Transverse colon (tissue), 4 donors: ENCODE results near the gene HADH.
"Not testable (repeated sequence)": the region's sequence is repeated elsewhere in the genome, so short reads cannot be mapped to it uniquely, and the experiment has no call there.

Experiments
- CTCF ChIP-seq, 5 experiments: fragments of 200-600 bp in 3 of 5; fragments of 450-650 bp in 2 of 5; sonication (generic) in 3 of 5; IDR thresholded peaks; 1 replicate in 2 of 5; 2 replicates in 3 of 5; pipeline ENCODE4 v1.5.1; 2016 to 2017; ENCODE audit warnings: antibody characterized with exemption in 5 of 5, inconsistent platforms in 3 of 5, mild to moderate bottlenecking in 2 of 5, moderate library complexity in 1 of 5
- EP300 ChIP-seq: sonication (generic); formaldehyde crosslinking; IDR thresholded peaks from one replicate; pipeline ENCODE4 v1.6.1; 2017; ENCODE audit warnings: antibody characterized with exemption, low read depth
- POLR2AphosphoS5 ChIP-seq, 3 donors: sonication (generic); formaldehyde crosslinking; IDR thresholded peaks; one replicate each; pipeline ENCODE4 v1.6.1; 2016; ENCODE audit warnings: antibody characterized with exemption in 3 of 3

- TF ChIP-seq CTCF (IDR thresholded peaks at IDR 0.05); EP300; POLR2AphosphoS5 (IDR thresholded peaks at IDR 0.05): not testable (repeated sequence)
Measured at GRCh38 chr4:108012382-108012781, 22.7 kb downstream of the HADH start.
